ENCODE results near the gene ZNF853.

DNA sequence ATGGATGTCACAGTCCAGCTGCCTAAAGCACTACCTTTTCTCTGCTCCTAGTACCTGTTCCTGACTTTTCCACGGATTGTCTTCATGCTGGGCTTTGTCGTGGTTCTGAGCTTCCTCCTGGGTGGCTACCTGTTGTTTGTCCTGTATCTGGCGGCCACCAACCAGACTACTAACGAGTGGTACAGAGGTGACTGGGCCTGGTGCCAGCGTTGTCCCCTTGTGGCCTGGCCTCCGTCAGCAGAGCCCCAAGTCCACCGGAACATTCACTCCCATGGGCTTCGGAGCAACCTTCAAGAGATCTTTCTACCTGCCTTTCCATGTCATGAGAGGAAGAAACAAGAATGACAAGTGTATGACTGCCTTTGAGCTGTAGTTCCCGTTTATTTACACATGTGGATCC is 26.8 kb upstream of the ZNF853 start:
- TF ChIP-seq SUZ12 (IDR thresholded peaks at IDR 0.05) (no peak), CTBP1 (IDR thresholded peaks at IDR 0.05; ENCODE audit: borderline replicate concordance) (no peak), ZNF384 (IDR thresholded peaks at IDR 0.05) (no peak), ELF4 (IDR thresholded peaks at IDR 0.05) (no peak), FOXA1 (IDR thresholded peaks at IDR 0.05) (no peak), SP1 (IDR thresholded peaks at IDR 0.05) (no peak), FOXM1 (IDR thresholded peaks at IDR 0.05; ENCODE audit: borderline replicate concordance) (no peak), FOXK2 (IDR thresholded peaks at IDR 0.05) (no peak)
- TF ChIP-seq, protein P1, sequence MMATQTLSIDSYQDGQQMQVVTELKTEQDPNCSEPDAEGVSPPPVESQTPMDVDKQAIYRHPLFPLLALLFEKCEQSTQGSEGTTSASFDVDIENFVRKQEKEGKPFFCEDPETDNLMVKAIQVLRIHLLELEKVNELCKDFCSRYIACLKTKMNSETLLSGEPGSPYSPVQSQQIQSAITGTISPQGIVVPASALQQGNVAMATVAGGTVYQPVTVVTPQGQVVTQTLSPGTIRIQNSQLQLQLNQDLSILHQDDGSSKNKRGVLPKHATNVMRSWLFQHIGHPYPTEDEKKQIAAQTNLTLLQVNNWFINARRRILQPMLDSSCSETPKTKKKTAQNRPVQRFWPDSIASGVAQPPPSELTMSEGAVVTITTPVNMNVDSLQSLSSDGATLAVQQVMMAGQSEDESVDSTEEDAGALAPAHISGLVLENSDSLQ (IDR thresholded peaks at IDR 0.05) = no peak

Data from HEK293T (cell line).